Amygdala (tissue), 56 donors: ENCODE data around the gene KCTD21.
"Not testable (repeated sequence)": the region's sequence is repeated elsewhere in the genome, so short reads cannot be mapped to it uniquely, and the experiment has no call there.

Source experiments
- DNase-seq, 56 donors: peaks; one replicate each; lab custom pipeline; 2025; lab: John Stamatoyannopoulos, UW

The KCTD21 gene, protein sequence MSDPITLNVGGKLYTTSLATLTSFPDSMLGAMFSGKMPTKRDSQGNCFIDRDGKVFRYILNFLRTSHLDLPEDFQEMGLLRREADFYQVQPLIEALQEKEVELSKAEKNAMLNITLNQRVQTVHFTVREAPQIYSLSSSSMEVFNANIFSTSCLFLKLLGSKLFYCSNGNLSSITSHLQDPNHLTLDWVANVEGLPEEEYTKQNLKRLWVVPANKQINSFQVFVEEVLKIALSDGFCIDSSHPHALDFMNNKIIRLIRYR

DNA sequence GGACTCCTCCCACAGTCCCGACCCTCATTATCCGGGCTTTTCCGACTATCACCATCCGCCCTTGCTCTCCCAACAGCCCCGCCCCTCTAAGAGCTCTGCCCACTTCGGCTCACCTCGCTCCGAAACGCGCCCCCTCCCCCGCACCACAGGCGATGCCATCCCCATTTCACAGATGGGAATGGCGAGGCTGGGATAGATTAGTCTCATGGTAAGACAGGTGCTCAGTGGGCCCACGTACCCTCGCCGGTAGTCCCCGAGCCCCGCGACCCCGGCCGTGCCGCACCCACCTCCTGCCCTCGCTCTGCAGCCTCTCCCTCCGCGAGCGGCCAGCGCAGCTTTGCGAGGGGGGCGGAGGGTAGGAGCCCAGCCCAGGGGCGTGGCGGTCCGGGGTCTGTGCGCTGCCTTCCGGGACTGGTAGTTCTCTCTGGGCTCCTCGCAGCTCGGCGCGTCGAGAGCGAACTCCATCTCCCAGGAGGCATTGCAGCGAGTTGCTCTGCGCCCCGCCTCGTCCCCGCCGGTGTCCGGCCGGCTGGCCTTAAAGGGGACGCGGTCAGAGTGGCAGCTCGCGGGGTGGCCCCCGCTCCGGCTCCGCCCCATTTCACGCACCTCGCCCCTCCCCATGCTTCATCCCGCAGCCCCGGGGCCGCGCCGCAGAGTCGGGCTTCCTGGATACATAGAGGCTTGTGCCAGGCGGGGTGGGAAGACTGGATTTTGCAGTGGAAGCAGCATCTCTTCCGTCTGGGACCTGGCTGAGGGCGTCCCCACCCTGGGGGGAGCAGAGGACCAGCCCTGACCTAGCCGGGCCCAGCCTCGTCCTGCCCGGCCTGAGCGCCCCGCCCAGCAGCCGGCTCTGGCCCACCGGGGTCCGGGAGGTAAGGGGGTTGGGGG is at the start of gene KCTD21, which contains the start of gene USP35:
Gene KCTD21 (minus strand): TSS at position 341 of the 888 bp plus-strand sequence. CDS start 14,072 bp downstream, outside the sequence.
Gene USP35 (plus strand): TSS at position 634 of the 888 bp plus-strand sequence. CDS start 7,327 bp downstream, outside the sequence.
- DNase-seq = peak; percentile 55 to 99 (median 94)

DNA sequence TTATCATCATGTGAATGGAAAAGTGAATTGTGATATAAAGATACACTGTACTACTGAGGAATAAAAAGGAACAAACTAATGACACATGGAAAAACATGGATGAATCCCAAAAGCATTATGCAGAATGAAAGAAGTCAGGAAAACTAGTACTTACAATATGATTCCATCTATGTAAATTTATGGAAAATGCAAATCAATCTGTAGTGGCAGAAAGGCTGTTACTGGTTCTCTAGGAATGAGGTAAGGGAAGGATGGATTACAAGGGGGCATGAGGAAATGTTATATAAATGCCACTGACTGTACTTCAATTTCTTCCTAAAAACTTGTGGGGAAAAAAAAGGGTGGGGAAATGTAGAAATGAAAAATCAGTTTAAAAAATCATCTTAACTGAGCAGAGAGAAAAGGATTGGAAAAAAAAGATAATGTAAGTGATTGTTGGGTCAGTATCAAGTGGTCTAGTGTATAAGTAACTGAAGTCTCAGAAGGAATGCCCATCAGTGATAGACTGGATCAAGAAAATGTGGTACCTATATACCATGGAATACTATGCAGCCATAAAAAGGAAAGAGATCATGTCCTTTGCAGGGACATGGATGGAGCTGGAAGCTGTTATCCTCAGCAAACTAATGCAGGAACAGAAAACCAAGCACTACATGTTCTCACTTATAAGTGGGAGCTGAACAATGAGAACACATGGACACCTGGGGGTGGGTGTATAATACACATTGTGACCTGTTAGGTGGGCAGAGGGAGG is 49.0 kb upstream of the KCTD21 start:
- no peak for DNase-seq

DNA sequence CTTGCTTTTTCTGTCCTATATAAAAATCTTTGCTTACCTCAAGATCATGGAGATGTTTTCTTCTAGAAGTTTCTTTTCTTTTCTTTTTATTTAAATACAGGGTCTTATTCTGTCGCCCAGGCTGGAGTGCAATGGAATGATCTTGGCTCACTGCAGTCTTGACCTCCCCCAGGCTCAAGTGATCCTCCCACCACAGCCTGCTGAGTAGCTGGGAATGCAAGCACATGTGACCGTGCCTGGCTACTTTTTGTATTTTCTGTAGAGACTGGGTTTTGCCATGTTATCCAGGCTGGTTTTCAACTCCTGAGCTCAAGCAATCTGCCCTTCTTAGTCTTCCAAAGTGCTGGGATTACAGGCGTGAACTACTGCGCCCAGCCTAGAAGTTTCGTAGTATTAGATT is 45.6 kb upstream of the KCTD21 start:
- no peak for DNase-seq

DNA sequence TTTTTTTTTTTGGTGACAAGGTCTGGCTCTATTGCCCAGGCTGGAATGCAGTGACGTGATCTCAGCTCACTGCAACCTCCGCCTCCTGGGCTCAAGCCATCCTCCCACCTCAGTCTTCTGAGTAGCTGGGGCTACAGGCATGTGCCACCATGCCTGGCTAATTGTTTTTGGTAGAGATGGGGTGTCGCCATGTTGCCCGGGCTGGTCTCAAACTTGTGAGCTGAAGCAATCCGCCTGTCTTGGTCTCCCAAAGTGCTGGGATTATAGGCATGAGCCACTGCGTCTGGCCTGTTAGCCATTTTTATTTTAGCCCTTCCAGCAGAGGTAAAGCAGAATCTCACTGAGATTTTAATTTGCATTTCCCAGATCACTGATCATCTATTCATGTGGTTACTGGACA is 44.6 kb upstream of the KCTD21 start:
- DNase-seq = not testable (repeated sequence)

DNA sequence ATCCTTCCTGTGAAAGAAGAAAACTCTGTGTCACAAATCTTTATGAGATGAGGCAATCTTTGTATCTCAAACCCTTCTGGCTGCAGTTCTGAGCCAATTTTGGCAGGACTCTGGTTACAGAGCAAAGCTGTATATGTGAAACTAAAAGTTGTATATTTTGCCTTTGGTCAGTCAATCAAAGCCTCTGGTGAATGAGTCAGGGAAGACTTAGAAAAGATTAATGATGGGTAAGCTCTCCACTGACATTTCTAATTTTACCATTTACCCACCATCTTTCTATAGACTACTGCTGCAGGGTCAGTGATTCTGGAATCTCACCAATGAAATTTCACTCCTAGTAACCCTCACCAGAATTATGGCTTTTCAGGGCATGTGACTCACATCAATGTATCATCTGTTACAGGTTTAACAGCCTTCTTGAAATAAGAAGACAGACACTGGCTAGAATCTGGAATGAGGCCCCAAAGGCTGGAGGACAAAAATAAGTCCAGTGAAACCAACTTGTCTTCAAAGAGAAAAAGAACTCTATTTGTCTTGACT is 43.6 kb upstream of the KCTD21 start:
- no peak for DNase-seq

DNA sequence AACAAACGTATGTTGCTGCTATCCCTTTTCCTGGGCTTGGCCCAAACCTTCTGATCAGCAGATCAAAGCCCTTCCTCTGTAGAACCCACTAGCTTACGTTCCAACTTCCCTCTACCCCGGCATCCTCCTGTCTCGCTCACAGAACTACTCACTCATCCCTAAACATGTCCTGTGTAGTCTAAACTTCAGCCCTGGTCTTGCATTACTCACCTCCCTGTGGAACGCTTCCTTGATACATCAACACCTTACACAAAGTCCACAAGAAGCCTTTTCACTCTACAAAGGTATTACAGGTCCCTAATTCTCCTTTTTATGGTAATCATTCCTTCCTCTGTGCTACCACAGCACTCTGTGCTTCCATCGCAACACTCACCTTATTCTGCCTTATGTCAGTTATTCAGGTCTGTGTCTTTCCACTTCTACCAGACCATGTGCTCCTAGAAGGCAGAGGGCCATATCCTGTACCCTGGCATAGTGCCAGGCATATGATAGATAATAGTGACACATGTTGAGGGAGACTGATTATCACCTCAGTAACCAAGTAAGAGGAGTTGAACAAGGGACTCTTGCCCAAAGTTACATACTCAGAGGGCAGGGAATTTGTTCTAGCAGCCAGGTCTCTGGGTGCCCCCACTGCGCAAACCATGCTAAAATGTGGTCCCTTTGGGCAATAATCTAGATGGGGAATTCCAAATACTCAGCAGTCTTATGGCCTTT is 41.9 kb upstream of the KCTD21 start:
- no peak for DNase-seq

DNA sequence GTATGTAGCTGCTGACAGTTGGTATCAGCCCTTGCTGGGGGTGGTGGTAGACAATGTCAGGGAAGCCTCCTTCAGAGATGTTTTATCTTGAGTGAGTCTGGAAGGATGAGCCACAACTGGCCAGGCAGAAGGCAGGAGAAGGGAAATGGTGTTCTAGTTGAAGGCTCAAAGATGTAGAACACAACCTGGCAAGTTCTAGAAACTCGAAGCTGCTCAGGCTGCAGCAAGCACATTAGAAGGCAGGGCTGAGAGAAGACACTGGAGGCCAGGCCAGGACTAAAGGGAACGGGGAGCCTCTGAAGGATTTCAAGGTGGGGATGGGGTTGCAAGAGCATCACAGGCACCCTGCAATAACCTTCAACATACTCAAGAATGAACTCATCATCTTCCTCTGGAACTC is 40.7 kb upstream of the KCTD21 start:
- DNase-seq = no peak

DNA sequence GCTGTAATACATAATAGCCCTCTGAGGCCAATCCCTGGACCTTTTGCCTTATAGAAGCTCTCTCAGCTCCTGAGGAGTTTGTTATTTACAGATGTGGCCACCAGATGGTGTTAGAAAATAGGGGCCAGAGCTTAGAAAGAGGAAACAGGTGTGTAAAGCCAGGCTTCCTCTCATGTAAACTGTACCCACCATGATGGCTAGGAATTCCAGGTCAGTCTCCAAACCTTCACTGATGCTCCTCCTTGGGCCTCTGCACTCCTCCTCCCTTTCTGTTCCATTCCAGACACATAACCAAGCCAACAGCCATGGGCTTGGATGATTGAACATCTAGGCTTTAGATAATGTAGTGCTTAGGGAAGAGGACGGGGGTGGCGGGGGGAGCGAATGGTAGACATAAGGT is 40.0 kb upstream of the KCTD21 start:
- peak in 9 of 56 donors; percentile 13 to 47 (median 23) for DNase-seq

DNA sequence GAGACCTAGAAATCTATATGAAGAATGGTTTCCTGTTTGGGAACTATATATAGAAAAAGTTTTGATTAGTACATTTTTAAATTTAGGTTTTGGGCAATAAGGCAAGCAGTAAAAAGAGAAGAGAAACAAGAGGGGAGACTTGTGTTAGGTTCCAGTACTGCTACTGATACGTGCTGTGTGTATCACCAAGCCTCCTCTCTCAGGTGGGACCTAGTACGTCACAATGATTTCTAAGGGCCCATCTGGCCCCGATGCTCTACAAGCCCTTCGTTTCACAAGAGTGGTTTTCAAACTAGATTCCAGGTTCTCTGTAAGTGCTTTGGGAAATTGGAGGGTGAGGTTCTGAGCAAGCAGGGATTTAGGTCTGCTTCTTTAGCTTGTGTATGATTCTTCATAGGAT is 39.5 kb upstream of the KCTD21 start:
- DNase-seq = no peak

DNA sequence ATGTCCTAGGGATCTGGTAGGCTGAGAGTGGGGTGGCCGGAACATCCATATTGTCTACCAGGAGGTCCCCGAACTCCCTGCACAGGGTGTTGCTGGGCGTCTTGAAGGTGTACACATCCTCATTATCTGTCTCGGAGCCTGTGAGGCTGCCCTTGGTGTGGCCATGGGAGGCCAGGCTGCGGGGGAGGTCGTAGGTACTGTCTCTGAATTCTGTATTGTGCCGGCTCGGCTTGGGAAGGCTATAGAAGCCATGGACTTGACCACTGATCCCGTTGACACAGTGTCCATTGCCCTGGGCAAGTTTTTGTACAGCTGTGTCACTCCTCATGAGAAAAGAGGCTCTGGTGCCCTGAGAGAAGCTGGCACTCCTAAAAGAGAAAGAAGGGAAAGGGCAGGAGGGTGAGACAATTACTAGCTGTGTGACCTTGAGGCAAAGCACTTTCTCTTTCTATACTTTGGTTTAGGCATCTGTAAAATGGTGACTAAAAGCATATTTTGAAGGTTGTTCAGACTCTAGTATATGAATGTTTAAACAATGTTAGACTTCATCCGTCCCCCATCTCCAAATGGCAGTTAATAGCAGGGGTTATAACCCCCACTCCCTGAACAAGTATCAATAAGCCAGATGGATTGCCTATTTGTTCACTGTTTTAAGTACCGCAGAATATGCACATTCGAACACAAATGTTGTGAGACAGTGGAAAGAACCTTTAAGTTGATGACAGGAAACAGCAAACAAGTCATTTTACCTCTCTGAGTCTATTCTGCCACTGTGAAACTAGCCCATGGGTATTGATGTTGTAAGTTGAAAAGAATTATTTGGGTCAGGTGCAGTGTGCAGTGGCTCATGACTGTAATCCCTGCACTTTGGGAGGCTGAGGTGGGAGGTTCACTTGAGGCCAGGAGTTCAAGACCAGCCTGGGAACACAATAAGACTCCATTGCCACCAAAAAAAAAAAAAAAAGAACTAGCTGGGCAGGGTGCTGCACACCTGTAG is 38.6 kb upstream of the KCTD21 start:
- no peak for DNase-seq

DNA sequence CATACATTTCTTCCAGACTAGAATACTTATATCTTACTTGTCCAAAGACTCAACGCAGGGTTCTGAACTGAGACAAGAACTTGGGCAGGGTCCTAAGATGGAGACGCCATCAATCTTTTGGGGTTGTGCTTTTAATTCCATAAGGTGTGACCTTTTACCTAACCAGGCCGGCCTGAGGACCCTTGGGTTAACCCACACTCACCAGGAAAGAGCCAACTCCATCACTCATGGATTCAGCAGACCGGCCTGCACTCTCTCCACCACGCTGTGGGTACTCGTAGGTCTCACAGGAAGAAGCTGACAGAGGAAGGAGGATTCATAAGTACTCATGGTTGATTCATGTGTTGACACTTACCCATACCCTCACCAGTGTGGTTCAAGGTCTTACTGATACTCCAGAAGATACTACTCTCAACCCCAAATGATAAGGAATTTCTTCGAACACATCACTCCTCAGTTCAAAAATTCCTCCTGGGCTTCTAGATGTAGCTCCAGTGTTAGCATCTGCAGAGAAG is 36.5 kb upstream of the KCTD21 start:
- no peak for DNase-seq

DNA sequence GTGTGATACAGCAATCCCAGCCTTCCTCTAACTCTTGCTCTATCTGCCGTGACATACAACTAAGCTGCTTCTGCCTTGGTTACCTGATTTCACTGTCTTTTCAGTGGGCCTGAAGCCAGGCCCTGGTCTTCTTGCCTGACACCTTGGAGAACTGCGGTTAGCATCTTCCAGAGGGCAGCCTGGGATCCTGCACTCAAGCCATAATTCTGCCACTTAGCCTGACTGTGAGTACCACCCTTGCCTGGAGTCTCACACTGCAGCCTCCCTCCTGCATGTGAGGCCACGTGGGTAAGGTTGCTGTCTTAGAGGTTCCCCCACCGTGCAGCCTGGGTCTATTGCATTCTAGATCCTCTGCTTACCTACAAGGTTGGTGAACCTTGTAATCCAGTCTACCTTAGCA is 36.1 kb upstream of the KCTD21 start:
- DNase-seq = no peak

DNA sequence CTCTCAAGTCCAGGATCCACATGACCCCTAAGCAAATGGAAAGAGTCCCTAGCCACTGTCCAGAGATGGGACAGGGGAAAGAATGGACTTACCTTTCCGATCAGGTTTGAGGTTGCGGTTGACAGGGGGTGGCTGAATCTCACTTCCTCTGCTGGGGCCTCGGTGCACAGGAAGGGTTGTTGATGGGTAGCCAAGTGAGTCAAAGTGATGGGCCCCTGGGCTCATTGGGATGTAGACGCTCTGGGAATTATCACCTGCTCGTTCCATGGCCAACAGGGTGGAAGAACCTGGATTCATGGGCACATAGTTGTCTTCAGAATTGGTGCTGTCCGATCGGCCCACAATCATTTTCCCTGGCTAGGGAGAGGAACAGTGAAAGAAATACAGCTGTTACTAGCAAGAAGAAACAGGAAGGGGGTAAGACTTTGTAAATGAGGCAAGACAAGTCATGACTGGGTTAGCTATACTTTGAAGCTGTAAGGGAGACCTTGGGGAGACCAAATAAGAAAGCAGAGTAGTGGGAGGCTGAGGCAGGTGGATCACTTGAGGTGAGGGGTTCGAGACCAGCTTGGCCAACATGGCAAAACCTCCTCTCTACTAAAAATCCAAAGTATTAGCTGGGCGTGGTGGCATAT is 35.0 kb upstream of the KCTD21 start:
- DNase-seq = no peak

DNA sequence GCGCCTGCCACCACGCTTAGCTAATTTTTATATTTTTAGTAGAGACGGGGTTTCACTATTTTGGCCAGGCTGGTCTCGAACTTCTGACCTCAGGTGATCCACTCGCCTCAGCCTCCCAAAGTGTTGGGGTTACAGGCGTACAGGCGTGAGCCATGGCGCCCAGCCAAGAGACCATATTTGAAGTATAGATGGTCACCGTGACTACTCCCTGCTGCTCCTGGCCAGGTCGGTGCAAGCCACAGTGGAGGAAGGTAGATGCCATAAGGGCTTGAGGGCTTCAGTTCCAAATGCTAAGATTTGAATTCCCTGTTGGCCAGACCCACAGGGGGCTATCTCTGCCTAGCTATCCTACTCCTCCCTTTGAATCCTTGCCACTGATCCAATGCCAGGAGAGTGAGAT is 34.3 kb upstream of the KCTD21 start:
- DNase-seq = not testable (repeated sequence)

DNA sequence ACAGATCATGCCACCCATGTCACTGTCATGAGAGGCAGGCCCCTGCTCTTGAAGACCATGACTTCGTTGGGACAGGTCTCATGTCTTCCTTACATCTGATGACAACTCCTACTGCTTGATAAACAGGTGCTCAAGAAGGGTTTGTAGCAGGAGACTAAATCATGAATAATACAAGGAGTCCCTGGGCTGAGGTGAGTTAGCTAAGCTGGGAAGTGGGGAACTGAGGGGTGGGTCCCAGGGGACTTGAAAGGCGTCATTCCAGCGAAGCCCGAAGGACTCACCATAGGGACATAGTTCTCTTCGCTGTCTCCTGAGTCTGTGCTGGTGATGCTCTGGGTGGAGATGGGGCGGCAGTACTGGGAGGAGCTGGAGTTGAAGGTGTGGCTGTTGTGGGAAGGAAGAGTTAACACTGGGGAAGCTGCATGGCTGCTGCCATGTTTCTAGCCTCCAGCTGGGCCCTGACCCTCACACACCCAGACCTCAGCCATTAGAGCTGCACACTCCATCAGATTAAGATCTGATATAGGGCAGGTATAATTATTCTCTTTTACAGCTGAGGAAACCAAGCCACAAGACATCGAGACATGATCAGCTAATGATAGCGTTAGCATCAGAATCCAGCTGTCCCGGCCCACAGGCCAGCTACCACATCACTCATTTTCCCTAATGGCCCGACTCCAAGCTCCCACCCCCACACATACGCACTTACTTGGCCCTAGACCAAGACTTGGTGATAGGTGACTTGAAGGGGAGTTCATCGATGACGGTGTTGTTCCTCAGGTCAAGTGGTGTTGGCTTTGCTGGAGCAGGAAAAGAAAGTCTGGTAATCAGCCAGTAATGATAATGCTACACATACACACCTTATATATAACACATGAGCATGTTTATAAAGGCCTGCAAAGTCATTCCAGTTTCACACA is 33.2 kb upstream of the KCTD21 start:
- no peak for DNase-seq

DNA sequence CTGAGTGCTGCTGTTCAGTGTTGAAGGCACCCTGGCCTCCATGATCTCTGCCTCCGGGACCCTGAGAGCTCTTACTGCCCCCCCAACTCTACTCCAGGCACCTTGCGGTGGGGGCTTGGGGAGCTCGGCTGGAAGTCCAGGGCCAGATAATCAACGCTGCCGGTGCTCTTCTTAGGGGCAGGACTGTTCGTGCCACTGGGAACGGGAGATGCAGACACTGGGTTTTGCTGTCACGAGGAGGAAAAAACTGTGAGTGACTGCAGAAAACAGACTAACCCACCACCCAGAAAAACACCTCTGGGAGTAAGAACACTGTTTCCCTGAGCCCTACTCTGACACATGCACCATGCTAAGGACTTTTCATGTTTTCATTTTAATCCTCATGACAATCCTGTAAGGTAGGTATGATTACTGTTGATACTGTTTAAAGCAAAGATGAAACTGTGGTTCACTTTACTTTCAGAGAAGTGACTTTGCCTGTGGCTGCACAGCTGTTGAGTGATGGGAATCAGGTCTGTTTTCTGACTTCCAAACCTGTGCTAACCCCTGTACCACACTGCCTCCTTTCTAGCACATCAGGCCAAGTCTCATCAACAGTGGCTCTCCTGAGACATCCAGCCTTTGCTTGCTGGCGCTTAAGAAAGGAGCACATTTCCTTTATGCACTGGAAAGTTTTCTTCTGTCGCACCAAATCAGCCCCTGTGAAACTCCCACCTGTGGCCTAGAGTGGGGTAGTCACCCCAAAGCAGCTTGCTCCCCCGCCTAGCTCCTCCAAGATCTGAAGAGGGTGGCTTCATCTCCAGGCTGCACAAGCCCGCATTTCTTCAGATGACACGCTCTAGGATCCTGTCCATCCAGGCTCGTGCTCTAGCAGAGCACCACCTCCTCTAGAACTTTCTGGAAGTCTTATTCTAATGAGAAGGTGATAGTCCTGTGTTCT is 32.1 kb upstream of the KCTD21 start:
- no peak for DNase-seq
